Measurements from ENCODE around the gene DYNLT1. TPM values are rescaled to one million over a fixed set of nuclear protein-coding genes. Genes with fewer than 3 reads are reported as not detected.

Gene DYNLT1
- total and polyA plus RNA-seq, 2 of the 4 experiments (the other 2 are of a cell fraction), result 235 to 349 TPM

DNA sequence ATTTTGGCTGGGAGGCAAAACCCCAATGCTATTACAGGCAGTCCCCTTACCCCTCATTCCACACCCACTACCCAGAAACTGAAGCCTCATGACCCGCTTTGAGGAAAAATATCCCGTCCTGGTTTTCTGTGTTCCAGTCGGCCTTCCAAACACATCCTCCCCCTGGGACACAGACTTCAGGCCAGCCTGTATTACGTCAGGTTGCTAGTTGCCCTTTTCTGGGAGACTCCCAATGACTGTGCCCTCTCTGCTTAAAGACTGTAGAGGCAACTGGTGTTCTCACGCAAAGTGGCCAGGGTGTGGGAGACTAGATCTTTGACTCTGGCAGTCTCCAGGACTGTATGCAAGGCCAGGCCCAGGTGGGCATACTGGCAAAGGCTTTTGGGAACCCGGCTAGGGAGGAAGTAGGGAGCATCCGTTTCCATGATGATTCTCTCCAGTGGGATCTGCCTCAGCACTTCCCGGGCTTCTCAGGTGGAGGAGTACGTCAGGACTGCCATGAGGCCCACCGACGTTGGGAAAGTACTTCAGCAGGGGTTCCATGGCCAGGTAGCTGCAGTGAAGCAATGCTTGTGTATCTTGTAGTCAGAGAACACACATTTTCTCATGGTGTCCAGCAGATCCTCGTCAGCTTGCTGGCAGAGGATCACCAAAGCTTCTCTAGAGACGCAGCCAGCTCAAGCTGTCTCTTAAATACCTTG lies 34.9 kb downstream of the DYNLT1 start:
- no peak for TF ChIP-seq MAFK (IDR thresholded peaks at IDR 0.05; ENCODE audit: low read depth, low read length)
- TF ChIP-seq CEBPB (IDR thresholded peaks at IDR 0.05; ENCODE audit: low read depth, low read length), result no peak
- no peak for TF ChIP-seq RAD21 (IDR thresholded peaks at IDR 0.05; ENCODE audit: low read length)
- no peak for TF ChIP-seq MXI1 (IDR thresholded peaks at IDR 0.05; ENCODE audit: borderline replicate concordance, low read depth, low read length)
- TF ChIP-seq BHLHE40 (IDR thresholded peaks at IDR 0.05; ENCODE audit: low read depth, low read length), result no peak
- no peak for TF ChIP-seq NFE2L2 (IDR thresholded peaks at IDR 0.05; ENCODE audit: low read depth, low read length)
- TF ChIP-seq SMC3 (IDR thresholded peaks at IDR 0.05; ENCODE audit: low read depth, low read length), result no peak
- TF ChIP-seq CHD1 (IDR thresholded peaks at IDR 0.05; ENCODE audit: low read depth, low read length), result no peak
- TF ChIP-seq, protein P1, sequence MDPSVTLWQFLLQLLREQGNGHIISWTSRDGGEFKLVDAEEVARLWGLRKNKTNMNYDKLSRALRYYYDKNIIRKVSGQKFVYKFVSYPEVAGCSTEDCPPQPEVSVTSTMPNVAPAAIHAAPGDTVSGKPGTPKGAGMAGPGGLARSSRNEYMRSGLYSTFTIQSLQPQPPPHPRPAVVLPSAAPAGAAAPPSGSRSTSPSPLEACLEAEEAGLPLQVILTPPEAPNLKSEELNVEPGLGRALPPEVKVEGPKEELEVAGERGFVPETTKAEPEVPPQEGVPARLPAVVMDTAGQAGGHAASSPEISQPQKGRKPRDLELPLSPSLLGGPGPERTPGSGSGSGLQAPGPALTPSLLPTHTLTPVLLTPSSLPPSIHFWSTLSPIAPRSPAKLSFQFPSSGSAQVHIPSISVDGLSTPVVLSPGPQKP (IDR thresholded peaks at IDR 0.05; ENCODE audit: borderline replicate concordance, low read depth, low read length), result no peak
- no peak for TF ChIP-seq USF2 (IDR thresholded peaks at IDR 0.05; ENCODE audit: low read depth, low read length)
- TF ChIP-seq RFX5 (IDR thresholded peaks at IDR 0.05; ENCODE audit: low read depth, low read length), result no peak
- no peak for TF ChIP-seq FOS (IDR thresholded peaks at IDR 0.05; ENCODE audit: low read depth, low read length)
- TF ChIP-seq MAZ (IDR thresholded peaks at IDR 0.05; ENCODE audit: borderline replicate concordance, low read depth, low read length), result no peak
- Histone ChIP-seq H2AFZ (replicated peaks; ENCODE audit: low read length, poor library complexity) (no peak overlapping the region), H3K4me2 (ENCODE audit: low read depth, low read length) (no peak overlapping the region), H3K4me3 (ENCODE audit: insufficient read depth, low read depth, low read length) (no peak overlapping the region), H3K4ac (ENCODE audit: low read depth, low read length) (no peak overlapping the region), H3K14ac (replicated peaks; ENCODE audit: low read depth, low read length) (no peak overlapping the region), H4K5ac (ENCODE audit: low read depth, low read length) (no peak overlapping the region), H2AK9ac (replicated peaks; ENCODE audit: low read depth, low read length, poor library complexity) (no peak overlapping the region), H2BK20ac (ENCODE audit: low read depth, low read length) (no peak overlapping the region), H3K9me1 (ENCODE audit: insufficient read depth, low read length) (no peaks in the 10 kb centered on the region; the same call in none of the 2 replicates), H2BK5ac (ENCODE audit: low read depth, low read length, poor library complexity, severe bottlenecking) (no peak overlapping the region), H2AK5ac (ENCODE audit: low read depth, low read length) (no peak overlapping the region), H3K36me3 (ENCODE audit: control insufficient read depth, insufficient read depth, low read length) (peaks cover 45% of the 10 kb centered on the region), H3K18ac (ENCODE audit: low read depth, low read length) (no peak overlapping the region), H3K9ac (ENCODE audit: low read depth, low read length) (no peak overlapping the region), H3K23ac (ENCODE audit: low read depth, low read length) (no peak overlapping the region), H4K20me1 (ENCODE audit: insufficient read depth, low read length) (no peaks in the 10 kb centered on the region), H2BK15ac (ENCODE audit: low read depth, low read length) (no peak overlapping the region), H3K4me1 (ENCODE audit: control insufficient read depth, insufficient read depth, low read length) (no peaks in the 10 kb centered on the region), H4K8ac (ENCODE audit: low read depth in 2 of 2, low read length in 2 of 2) (no peak overlapping the region), H3K27me3 (ENCODE audit: control insufficient read depth, insufficient read depth, low read length) (no peaks in the 10 kb centered on the region), H3K27ac (ENCODE audit: insufficient read depth, low read length) (no peak overlapping the region), H3K79me1 (ENCODE audit: low read depth in 1 of 2, low read length in 2 of 2) (peaks cover 3 to 28% of the 10 kb centered on the region in 2 experiments; a peak in 2 of 4 replicates), H4K91ac (ENCODE audit: insufficient read depth, low read depth, low read length) (no peak overlapping the region), H3K9me3 (ENCODE audit: control insufficient read depth, insufficient read depth, low read length) (0 out of 2 replicates have a peak, but pooled peaks cover 2% of the 10 kb centered on the region), H3K56ac (ENCODE audit: extremely low read depth, insufficient read depth, low read length) (no peak overlapping the region), H2BK120ac (ENCODE audit: low read depth, low read length) (no peak overlapping the region)
- WGBS, 2 experiments (ENCODE audit: extremely low coverage in 2 of 2, insufficient read length in 1 of 2), result 100% methylated on average over 1 of the region's 13 CpGs; no CpG with 5 or more reads in 1 of the 2 experiments
- BruUV-seq (replicated peaks), result no TSS peak
- no peak for DNase-seq
- ChIA-PET CTCF (no interaction called here), POLR2A (ENCODE audit: unreplicated experiment) (no interaction called here)
- in situ Hi-C loops (cut with MboI; ENCODE audit: low sequenced_read_pairs) (no loop called here), intact Hi-C loops (cut with micrococcal nuclease) (no loop called here), dilution Hi-C loops (cut with HindIII; ENCODE audit: low sequenced_read_pairs, unreplicated experiment) (no loop called here)
- ATAC-seq (ENCODE audit: low read depth), result no peak

Measured in IMR-90 (cell line).